ENCODE results near the gene STXBP4. TPM values are rescaled to one million over a fixed set of nuclear protein-coding genes. Genes with fewer than 3 reads are reported as not detected.

The STXBP4 gene
- total and polyA plus RNA-seq, 2 experiments from 2014 or later = 14.9 to 26.4 TPM

- H3K36me3 ChIP-seq = no peaks in the 10 kb centered on the region
- no peaks in the 10 kb centered on the region for H3K27me3 ChIP-seq
- no peaks in the 10 kb centered on the region for H3K9me3 ChIP-seq (ENCODE audit: low read depth)
- no peak for TF ChIP-seq CTCF (IDR thresholded peaks at IDR 0.05; ENCODE audit: low read depth, low read length)
- no peaks in the 10 kb centered on the region for H3K4me1 ChIP-seq (ENCODE audit: low read depth)
- DNase-seq (ENCODE audit: low read depth in 1 of 2, low spot score in 1 of 2) = no peak
- no peak overlapping the region for H3K4me3 ChIP-seq
- H3K27ac ChIP-seq = no peak overlapping the region
Measured at GRCh38 chr17:54951286-54951685, 17.3 kb upstream of the STXBP4 start.

- H3K36me3 ChIP-seq = peaks cover 25% of the 10 kb centered on the region
- H3K27me3 ChIP-seq = no peaks in the 10 kb centered on the region
- no peak overlapping the region for H3K4me3 ChIP-seq
- no peaks in the 10 kb centered on the region for H3K9me3 ChIP-seq (ENCODE audit: low read depth)
- TF ChIP-seq CTCF (IDR thresholded peaks at IDR 0.05; ENCODE audit: low read depth, low read length) = no peak
- H3K4me1 ChIP-seq (ENCODE audit: low read depth) = no peaks in the 10 kb centered on the region
- H3K27ac ChIP-seq = no peak overlapping the region
- DNase-seq (ENCODE audit: low read depth in 1 of 2, low spot score in 1 of 2) = no peak
Measured at GRCh38 chr17:54956791-54957190, 11.8 kb upstream of the STXBP4 start.

- H3K36me3 ChIP-seq = peaks cover 22% of the 10 kb centered on the region
- H3K27me3 ChIP-seq = no peaks in the 10 kb centered on the region
- peak overlapping the region; percentile 99 for H3K4me3 ChIP-seq
- H3K9me3 ChIP-seq (ENCODE audit: low read depth) = no peaks in the 10 kb centered on the region
- TF ChIP-seq CTCF (IDR thresholded peaks at IDR 0.05; ENCODE audit: low read depth, low read length) = peak; percentile 52
- peak; percentile 26 to 28 for DNase-seq (ENCODE audit: low read depth in 1 of 2, low spot score in 1 of 2)
- peaks cover 7% of the 10 kb centered on the region for H3K4me1 ChIP-seq (ENCODE audit: low read depth)
- H3K27ac ChIP-seq = peak overlapping the region; percentile 89
Measured at GRCh38 chr17:54967621-54968261, 824 bp upstream of the STXBP4 start.

GRCh38 chr17:54968988-54969332 lies 395 bp downstream of the STXBP4 start:
- H3K27ac ChIP-seq = peak overlapping the region; percentile 89

GRCh38 chr17:54969658-54970572 lies 1.4 kb downstream of the STXBP4 start:
- peak overlapping the region; percentile 99 for H3K4me3 ChIP-seq
- no peak for TF ChIP-seq CTCF (IDR thresholded peaks at IDR 0.05; ENCODE audit: low read depth, low read length)
- H3K9me3 ChIP-seq (ENCODE audit: low read depth) = no peaks in the 10 kb centered on the region
- H3K4me1 ChIP-seq (ENCODE audit: low read depth) = peaks cover 7% of the 10 kb centered on the region
- H3K27me3 ChIP-seq = no peaks in the 10 kb centered on the region
- peaks cover under 1% of the 10 kb centered on the region for H3K36me3 ChIP-seq
- no peak for DNase-seq (ENCODE audit: low read depth in 1 of 2, low spot score in 1 of 2)
- H3K27ac ChIP-seq = peak overlapping the region; percentile 89

More at GRCh38 chr17:54968988-54969332, 395 bp downstream of the STXBP4 start:
- H3K4me1 ChIP-seq (ENCODE audit: low read depth) = peaks cover 7% of the 10 kb centered on the region
- H3K36me3 ChIP-seq = peaks cover 10% of the 10 kb centered on the region
- H3K9me3 ChIP-seq (ENCODE audit: low read depth) = no peaks in the 10 kb centered on the region
- no peaks in the 10 kb centered on the region for H3K27me3 ChIP-seq
- DNase-seq (ENCODE audit: low read depth in 1 of 2, low spot score in 1 of 2) = peak; percentile 51 to 53
- TF ChIP-seq CTCF (IDR thresholded peaks at IDR 0.05; ENCODE audit: low read depth, low read length) = no peak
- peak overlapping the region; percentile 99 for H3K4me3 ChIP-seq

Measured in cardiac muscle cell (in vitro differentiated cells and primary cell).